ENCODE results near the gene RBKS.

The RBKS gene

DNA sequence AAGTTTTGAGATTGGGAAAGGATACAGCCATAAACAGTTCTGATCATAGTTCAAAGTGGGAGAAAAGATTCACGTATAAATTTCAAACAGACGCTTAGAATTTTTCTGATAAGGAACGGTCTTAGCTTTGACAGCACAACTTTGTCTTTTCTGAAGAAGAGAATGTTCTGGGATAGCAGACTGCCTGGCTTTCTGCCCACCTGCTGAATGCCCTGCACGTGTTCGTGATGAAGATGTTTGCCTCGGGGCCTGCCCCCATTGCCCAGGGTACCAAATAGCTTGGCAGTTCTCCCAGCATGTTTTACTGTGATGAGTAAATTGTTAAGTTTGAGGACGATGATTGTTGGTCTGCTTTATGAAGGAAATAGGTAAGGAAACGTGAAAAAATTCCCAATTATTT lies 114.1 kb downstream of the RBKS start:
- H3K27me3 ChIP-seq (ENCODE audit: insufficient read depth, low read depth) = no peaks in the 10 kb centered on the region
- H3K27ac ChIP-seq = no peak overlapping the region
- no peak overlapping the region for H2AFZ ChIP-seq (ENCODE audit: low read depth)
- peaks cover 28% of the 10 kb centered on the region for H3K79me2 ChIP-seq (ENCODE audit: insufficient read depth, low read depth)
- no peak overlapping the region for H3K4me3 ChIP-seq (IDR thresholded peaks at IDR 0.05; ENCODE audit: insufficient read depth, low read depth, low read length)
- H4K20me1 ChIP-seq (ENCODE audit: insufficient read depth) = no peaks in the 10 kb centered on the region
- peaks cover 13% of the 10 kb centered on the region for H3K4me1 ChIP-seq (ENCODE audit: low read depth, poor library complexity, severe bottlenecking)
- no peaks in the 10 kb centered on the region; the same call in 1 of the 2 replicates for H3K36me3 ChIP-seq (ENCODE audit: insufficient read depth)
- H3K4me2 ChIP-seq = no peak overlapping the region
- TF ChIP-seq, protein P1, sequence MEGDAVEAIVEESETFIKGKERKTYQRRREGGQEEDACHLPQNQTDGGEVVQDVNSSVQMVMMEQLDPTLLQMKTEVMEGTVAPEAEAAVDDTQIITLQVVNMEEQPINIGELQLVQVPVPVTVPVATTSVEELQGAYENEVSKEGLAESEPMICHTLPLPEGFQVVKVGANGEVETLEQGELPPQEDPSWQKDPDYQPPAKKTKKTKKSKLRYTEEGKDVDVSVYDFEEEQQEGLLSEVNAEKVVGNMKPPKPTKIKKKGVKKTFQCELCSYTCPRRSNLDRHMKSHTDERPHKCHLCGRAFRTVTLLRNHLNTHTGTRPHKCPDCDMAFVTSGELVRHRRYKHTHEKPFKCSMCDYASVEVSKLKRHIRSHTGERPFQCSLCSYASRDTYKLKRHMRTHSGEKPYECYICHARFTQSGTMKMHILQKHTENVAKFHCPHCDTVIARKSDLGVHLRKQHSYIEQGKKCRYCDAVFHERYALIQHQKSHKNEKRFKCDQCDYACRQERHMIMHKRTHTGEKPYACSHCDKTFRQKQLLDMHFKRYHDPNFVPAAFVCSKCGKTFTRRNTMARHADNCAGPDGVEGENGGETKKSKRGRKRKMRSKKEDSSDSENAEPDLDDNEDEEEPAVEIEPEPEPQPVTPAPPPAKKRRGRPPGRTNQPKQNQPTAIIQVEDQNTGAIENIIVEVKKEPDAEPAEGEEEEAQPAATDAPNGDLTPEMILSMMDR (conservative IDR thresholded peaks at IDR 0.05; ENCODE audit: low read depth, low read length) = no peak
- no peak overlapping the region for H3K9ac ChIP-seq

DNA sequence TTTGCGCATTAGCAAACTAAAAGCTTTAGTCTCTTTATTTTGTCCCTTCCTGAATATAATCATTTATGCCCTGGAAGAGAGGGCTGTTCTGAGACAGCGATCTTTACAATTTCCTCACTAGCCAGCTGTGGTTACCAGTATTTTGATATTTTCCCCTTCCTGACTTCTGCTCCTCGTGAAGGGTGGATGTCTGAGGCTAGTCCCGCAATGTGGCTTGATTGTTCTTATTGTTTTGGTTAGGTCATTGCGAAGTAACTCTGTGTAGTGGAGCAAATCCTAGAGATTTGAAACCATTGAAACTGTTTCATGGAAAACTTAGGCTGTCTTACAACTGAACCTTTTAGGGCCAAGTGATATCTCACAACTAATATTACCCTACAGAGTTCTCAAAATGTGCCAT lies 116.2 kb downstream of the RBKS start:
- Histone ChIP-seq H4K20me1 (ENCODE audit: insufficient read depth) (no peaks in the 10 kb centered on the region), H3K4me1 (ENCODE audit: low read depth, poor library complexity, severe bottlenecking) (peaks cover 18% of the 10 kb centered on the region), H3K9ac (no peak overlapping the region), H3K4me2 (no peak overlapping the region), H3K36me3 (ENCODE audit: insufficient read depth) (no peaks in the 10 kb centered on the region; the same call in 1 of the 2 replicates), H3K27ac (no peak overlapping the region), H3K4me3 (IDR thresholded peaks at IDR 0.05; ENCODE audit: insufficient read depth, low read depth, low read length) (no peak overlapping the region), H3K79me2 (ENCODE audit: insufficient read depth, low read depth) (peaks cover 28% of the 10 kb centered on the region), H2AFZ (ENCODE audit: low read depth) (no peak overlapping the region), H3K27me3 (ENCODE audit: insufficient read depth, low read depth) (no peaks in the 10 kb centered on the region)
- TF ChIP-seq, protein P1 (conservative IDR thresholded peaks at IDR 0.05; ENCODE audit: low read depth, low read length) = no peak

DNA sequence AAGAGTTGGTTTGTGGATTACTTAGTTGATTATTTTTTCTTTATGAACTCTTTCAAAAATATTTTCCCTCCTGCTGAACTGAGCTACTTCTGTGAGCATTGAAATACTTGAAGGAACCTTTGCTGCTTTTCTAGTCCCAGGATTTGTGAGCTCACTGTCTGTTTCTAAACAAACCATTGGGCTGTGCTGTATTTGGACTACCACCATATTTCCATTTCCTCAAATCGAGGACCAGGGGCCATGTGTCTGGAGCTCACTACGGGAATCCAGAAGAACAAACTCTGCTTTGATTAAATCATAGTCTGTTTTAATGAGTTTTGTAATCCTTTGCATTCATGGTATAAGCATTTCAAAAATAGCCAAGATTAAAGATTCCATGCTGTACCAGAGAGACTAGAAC lies 117.4 kb downstream of the RBKS start:
- Histone ChIP-seq H3K79me2 (ENCODE audit: insufficient read depth, low read depth) (peaks cover 24% of the 10 kb centered on the region), H2AFZ (ENCODE audit: low read depth) (no peak overlapping the region), H3K4me3 (IDR thresholded peaks at IDR 0.05; ENCODE audit: insufficient read depth, low read depth, low read length) (no peak overlapping the region), H3K36me3 (ENCODE audit: insufficient read depth) (no peaks in the 10 kb centered on the region; the same call in 1 of the 2 replicates), H3K27ac (no peak overlapping the region), H3K4me1 (ENCODE audit: low read depth, poor library complexity, severe bottlenecking) (peaks cover 18% of the 10 kb centered on the region), H3K4me2 (peak overlapping the region; percentile 70), H4K20me1 (ENCODE audit: insufficient read depth) (no peaks in the 10 kb centered on the region), H3K27me3 (ENCODE audit: insufficient read depth, low read depth) (no peaks in the 10 kb centered on the region), H3K9ac (0 out of 2 replicates have a peak overlapping the region, but pooled peaks have one; percentile 47)
- TF ChIP-seq, protein P1 (conservative IDR thresholded peaks at IDR 0.05; ENCODE audit: low read depth, low read length) = no peak

DNA sequence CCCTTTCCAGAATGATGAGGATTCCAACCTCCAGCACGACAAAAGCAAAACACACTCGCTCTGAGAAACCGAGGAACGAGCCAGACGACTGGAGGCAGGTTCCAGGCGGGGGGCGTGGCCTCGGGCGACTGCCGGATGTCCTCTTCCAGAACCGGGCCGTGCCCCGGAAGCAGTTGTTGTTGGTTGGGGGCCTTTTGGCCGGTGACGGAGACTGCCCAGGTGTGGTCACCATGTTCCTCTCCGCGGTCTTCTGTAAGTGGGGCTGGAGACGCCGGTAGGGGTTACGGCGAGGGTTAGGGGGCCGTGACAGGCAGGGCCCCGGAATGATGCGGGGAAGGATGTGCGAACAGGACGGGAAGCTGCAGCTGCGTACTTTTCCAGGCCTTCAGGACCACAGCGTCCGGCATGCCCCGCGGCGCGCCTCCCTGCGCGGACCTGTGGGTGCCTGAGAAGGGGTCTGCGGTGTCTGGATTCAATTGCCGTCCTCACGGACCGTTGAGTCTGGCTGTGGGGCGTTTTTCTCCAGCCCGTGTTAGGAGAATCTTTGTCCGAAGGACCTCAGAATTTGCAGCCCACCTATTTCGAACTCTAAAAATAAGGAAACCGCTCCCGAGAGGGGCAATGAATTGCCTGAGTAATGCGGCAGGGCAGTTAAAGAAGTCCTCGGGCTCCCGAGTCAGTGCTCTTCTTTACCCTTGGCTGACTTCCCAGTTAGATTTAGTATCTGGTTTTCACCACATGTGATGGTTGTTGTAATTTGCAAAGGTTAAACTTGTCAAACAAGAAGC lies 118.4 kb downstream of the RBKS start, which contains the start of gene MRPL33:
MRPL33 (plus strand) TSS at position 172 of the 788 bp plus-strand sequence; CDS start at position 231, 59 bp downstream.
- H3K36me3 ChIP-seq (ENCODE audit: insufficient read depth) = no peaks in the 10 kb centered on the region; the same call in 1 of the 2 replicates
- peaks cover 18% of the 10 kb centered on the region for H3K4me1 ChIP-seq (ENCODE audit: low read depth, poor library complexity, severe bottlenecking)
- peak within 1 kb of the TSS; percentile 47 for H3K9ac ChIP-seq
- no peaks in the 10 kb centered on the region for H3K27me3 ChIP-seq (ENCODE audit: insufficient read depth, low read depth)
- TF ChIP-seq, protein P1 (conservative IDR thresholded peaks at IDR 0.05; ENCODE audit: low read depth, low read length) = no peak
- H2AFZ ChIP-seq (ENCODE audit: low read depth) = peak within 1 kb of the TSS; percentile 78
- peak within 1 kb of the TSS; percentile 79 for H3K4me3 ChIP-seq (IDR thresholded peaks at IDR 0.05; ENCODE audit: insufficient read depth, low read depth, low read length)
- H3K27ac ChIP-seq = peak within 1 kb of the TSS; percentile 58
- peaks cover 21% of the 10 kb centered on the region for H3K79me2 ChIP-seq (ENCODE audit: insufficient read depth, low read depth)
- no peaks in the 10 kb centered on the region for H4K20me1 ChIP-seq (ENCODE audit: insufficient read depth)
- H3K4me2 ChIP-seq = peak within 1 kb of the TSS; percentile 70
